Stimulated activated CD4-positive, alpha-beta T cell treated with anti-CD3 and anti-CD28 coated beads, Interleukin-2, amount 100 ng/mL, for 48 hours (primary cell): ENCODE results near the gene EEF1A2.
"Not testable (repeated sequence)": the region's sequence is repeated elsewhere in the genome, so short reads cannot be mapped to it uniquely, and the experiment has no call there.

Source experiments
- DNase-seq, 2 donors: peaks; one replicate each; pipeline ENCODE4 v3.0.0-alpha.2; 2020

Gene EEF1A2

GRCh38 chr20:63484236-63484635 lies 14.6 kb downstream of the EEF1A2 start:
- DNase-seq, result no peak

DNA sequence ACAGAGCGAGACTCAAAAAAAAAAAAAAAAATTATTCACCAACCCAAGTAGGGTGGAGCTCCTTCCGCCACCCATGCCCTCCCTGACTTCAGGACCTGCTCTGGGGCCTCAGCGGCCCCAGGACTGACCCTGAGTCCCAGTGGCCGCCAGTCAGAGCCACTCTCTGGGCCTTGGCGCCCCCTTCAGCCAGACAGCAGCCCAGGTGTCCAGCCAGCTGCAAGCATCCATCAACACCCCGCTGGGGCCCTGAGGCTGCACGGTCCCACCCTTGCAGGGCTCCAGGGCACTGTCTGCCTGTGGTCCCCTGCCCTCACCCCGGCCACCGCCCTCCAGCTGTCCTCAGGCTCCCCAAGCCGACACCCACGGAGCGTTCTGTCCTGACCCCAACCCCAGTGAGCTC lies 15.0 kb downstream of the EEF1A2 start:
- DNase-seq, result no peak

- DNase-seq, result no peak
Observed at GRCh38 chr20:63482021-63482587, 16.8 kb downstream of the EEF1A2 start.

- no peak for DNase-seq
Observed at GRCh38 chr20:63481503-63481902, 17.4 kb downstream of the EEF1A2 start.

DNA sequence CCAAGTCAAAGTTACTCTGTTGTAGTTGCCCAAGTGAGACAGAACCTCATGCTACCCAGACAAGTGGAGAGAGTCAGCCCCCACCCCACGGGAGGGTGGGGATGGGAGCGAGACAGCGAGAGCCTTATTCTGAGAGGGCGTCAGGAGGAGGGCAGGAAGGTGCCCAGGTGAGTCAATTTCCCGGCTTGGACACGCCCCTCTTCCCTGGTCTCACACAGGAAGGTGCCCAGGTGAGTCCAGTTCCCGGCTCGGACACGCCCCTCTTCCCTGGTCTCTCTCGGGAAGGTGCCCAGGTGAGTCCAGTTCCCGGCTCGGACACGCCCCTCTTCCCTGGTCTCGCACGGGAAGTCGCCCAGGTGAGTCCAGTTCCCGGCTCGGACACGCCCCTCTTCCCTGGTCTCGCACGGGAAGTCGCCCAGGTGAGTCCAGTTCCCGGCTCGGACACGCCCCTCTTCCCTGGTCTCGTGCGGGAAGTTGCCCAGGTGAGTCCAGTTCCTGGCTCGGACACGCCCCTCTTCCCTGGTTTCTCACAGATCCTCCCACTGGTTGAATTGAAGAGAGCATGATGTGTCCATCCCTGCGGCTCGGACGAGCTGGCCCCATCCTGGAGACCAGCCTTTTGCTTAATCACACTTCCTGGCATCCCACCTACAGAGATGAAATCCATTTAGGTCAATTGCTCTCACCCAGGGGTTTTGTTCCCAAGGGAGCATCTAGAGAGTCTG lies 19.0 kb downstream of the EEF1A2 start:
- not testable (repeated sequence) for DNase-seq

DNA sequence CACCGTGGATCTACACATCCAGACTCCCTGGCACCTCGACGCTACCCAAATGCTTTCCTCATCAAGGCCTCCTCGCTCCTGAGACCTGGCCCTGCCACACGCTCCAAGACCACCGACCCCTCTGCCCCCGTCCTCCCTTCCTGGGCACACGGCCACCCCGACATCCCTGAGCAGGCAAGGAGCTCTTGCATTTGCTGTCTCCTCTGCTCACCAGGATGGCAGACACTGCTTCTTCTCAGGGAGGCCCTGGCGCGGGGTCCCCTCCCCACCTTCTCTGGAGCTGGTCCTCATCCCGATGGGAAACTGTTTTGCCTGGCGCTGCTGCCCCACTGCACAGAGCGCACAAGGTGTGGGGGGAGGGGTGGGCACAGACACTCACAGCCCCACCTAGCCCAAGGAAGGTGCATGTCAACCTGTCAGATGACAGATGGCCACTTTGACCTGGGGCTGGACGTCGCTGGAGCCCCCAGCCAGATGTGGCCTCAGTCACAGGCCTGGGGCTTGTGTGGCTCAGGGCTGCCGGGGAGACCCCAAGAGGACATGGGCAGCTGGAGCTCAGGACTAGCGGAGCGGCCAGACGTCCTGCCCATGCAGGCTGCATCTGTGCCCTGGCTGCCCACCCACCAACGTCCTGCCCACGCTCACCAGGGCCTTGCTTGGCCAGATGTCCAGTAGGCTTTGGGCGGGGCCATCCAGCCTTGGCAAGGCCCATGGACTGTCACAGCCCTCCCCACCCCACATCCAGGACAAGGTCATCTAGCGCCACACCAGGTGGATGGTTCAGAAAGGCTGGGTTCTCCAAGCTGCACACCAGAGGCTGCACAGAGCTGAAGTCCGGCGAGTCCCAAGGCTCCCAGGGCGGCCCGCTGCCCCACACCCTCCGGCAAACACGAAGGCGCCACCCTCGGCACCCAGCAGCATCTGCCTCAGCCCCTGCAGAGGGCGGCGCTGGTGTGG lies 20.3 kb downstream of the EEF1A2 start:
- DNase-seq, result no peak

- no peak for DNase-seq
Observed at GRCh38 chr20:63477944-63478343, 20.9 kb downstream of the EEF1A2 start.

DNA sequence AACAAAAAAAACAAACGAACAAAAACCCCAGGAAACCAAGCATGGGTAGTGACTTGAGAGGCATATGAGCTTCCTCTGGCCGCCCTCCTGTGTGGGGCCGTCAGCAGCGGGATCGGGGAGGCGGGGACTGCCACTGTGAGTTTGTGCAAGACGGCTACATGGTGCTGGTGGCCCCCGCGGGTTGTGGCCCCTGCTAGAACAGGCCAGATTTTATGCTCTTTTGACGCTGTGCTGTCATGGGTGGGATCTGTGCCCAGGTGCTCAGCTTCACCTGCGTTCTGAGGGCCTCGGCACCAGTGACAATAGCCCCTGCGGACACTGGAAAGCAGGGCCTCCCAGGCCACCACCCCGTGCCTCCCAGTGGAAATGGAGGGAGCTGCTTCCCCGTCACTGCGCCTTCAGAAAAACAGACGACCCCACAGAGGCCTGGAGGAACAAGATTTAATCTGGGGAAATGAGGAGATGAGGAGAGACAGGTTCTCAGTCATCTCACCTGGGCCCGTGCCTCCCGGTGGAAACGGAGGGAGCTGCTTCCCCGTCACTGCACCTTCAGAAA lies 21.7 kb downstream of the EEF1A2 start:
- DNase-seq, result no peak

DNA sequence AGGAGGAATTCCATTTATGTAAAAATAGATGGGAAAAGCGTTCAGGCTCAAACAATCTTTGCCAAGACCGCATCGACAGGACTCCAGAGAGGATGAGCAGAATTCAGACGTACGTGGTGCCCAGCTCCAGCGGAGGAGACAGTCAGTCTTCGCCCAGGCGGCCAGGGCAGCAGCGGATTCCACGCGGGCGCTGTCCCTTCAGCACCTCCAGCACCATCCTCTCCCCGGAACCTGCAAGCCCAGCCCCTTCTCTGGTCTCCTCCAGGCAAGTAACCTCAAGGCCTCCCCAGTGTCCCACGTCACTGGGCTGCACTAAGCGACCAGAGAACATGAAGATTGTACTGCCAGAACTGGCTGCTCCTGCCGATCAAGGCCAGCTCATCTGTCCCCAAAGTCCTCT lies 23.7 kb downstream of the EEF1A2 start:
- no peak for DNase-seq

GRCh38 chr20:63473555-63474449 lies 25.1 kb downstream of the EEF1A2 start:
- no peak for DNase-seq

- DNase-seq, result no peak
Observed at GRCh38 chr20:63472862-63473390, 26.0 kb downstream of the EEF1A2 start.

GRCh38 chr20:63471981-63472831 lies 26.7 kb downstream of the EEF1A2 start, which contains the start of gene KCNQ2:
Gene KCNQ2 (minus strand): TSS chr20:63472655. CDS start chr20:63472463, 192 bp downstream.
- no peak for DNase-seq

DNA sequence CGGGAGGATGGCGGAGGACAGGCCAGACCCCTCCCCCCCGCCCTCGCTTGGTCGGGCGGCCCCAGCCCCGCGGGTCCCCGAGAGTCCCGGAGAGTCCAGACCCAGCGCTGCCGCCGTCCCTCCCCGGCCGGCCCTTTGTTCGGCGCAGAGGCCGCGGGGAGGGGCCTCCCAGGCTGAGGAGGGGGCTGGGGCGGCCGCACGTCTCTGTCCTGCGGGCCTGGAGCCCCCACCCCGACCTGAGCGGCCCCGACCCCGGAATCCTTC lies 27.2 kb downstream of the EEF1A2 start:
- no peak for DNase-seq

DNA sequence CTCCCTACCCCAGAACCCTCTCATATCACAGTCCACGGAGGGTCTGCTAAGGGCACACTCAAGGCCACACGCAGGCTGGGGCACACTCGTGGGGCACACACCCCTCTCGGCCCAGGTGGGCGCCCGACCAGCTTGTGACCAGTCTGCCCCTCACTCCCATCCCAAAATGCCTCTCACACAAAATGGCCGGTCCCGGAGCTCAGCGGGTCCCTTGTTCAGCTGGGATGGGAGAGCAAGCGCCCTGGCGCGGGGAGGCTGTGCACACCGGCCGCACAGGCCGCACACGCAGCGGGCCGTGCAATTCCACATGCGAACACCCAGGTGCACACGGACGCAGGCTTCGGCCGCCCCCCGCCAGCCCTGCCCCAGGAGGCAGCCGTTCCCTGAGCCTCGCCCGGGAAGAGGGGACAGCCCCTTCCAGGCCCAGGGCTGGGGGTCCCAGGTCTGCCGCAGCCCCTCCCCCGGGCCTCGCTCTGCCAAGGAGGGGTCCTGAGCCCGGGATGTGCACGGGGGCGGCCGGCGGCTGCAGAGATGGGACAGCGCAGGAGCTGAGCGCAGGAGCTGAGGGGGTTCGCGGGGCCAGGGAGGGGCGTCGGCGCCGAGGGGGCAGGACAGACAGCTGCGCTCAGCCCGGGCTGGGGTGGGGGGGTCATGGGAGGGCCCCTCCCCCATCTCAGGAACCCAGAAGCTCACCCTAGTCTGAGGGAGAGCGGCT lies 27.7 kb downstream of the EEF1A2 start:
- no peak for DNase-seq

DNA sequence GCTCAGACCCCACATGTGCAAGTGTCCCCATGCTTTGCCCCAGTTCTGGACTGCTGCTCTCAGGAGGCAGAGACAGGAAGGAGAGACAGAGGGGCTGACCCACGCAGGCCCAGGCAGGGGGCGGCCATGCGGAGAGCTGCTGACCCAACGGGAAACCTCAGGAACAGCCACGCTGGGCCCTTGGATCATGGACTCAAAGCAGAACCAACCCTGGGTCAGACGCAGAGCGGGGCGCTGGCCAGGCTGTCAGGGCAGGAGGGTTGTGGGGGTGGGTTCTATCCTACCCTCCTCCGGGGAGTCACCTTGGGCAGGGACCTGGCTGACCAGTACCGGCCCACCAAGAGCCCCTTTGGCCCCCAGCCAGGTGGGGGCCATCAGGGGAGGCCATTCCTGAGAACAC lies 28.5 kb downstream of the EEF1A2 start:
- DNase-seq, result no peak

DNA sequence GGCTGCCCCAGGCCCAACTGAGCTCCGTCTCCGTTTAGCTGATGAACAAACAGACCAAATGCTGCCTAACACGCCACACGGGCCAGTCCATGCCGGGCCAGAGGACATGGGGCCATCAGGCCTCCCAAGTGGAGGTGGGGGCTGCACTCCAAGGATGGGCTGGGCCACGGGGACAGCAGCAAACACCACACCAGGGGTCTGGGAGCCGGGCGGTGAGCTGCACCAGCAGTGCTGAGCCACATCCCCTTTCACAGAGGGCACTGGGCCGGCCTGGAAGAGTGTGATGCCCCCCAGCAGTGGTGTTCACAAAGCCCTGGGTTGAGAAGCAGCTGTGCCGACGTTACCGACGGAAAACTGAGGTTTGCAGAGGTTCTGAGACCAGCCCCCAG lies 29.2 kb downstream of the EEF1A2 start:
- DNase-seq, result no peak

DNA sequence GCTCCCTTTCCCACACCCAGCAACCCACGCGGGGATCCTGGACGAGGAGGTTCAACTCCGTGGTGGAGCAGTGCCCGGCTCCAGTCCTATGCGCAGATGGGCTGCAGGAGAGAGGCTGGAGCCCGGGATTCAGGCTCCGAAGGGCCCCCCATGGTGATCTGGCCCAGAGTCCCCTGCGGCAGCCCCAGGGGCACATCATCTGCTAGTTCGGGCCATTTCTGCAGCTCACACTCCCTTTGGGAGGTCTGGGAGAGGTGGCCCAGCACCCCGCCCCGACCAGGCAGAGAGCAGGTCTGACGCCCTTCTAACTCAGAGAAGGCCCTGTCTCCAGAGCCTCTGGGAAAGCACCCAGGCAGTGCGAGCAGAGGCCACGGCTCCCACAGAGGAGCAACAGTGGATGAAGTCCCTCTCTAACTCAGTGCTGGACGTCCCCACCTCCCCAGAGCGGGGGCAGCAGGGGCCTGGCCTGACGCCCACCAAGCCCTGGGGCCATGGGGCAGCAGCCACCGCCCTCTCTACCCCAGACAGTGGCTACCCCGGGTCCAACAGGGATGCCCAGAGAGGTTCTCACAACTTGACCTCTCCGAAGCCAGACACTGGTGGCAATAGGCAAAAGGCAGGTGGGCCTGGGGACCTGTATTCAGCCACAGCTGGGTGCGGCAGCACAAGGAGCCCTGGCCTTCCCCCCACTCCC lies 29.7 kb downstream of the EEF1A2 start:
- no peak for DNase-seq

DNA sequence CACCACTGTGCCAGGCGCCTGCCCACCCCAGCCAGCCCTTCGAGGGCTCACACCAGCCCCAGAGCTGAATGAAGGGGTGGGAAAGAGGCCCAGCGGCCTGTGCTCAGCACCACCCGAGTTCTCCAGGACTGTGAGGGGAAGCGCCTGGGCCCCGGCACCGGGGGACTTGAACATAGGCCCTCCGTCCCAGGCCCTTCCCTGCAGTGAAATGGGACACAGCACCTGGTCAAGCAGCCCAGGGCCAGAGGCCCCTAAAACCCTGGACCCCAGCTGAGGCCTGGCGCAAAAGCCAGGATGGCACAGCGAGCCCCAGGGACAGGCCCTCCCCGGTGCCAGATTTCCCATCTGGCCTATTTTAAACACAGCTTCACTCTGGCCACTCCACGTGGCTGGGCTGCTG lies 30.5 kb downstream of the EEF1A2 start:
- no peak for DNase-seq

DNA sequence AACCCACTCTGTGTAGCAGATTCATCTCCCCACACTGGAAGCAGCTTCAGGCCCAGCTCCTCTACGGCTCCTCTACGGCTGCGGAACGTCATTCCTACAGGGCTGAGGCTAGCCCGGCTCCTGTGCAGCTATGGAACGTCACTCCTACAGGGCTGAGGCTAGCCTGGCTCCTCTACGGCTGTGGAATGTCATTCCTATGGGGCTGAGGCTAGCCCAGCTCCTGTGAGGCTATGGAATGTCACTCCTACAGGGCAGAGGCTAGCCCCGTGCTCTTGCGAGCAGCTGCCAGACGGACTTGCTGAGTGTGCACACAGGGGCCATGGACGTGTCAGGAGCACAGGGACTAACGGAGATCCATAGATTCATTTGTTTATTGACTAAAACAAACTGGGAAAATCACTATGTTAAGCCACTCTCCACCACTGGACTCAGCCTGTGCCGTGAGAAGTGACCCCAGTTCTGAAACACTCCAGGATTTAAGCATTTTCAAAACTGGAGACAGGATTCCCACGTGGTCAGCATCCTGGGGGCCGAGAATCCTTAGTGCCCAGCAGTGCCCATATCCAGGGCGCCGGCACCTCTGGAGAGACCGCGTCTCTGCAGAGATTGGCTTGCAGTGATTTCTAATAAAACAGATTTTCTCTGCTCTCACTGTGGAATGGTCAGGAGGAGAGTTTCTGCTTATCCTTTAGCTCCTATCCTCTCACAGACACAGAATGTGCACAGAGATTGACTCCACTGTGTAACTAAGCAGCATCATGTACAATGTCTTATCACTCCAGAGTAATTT lies 31.4 kb downstream of the EEF1A2 start:
- DNase-seq, result no peak
